Brain microvascular endothelial cell (primary cell): ENCODE measurements around the gene HMG20A.

Source experiments
- DNase-seq: peaks from one replicate; pipeline ENCODE4 v3.0.0-alpha.2; 2020
- H3K27ac ChIP-seq: fragments of 250-450 bp; sonication (Bioruptor Pico); 2 replicates; pipeline ENCODE4 v1.5.1; 2020; ENCODE audit warnings: mild to moderate bottlenecking, moderate library complexity
- H3K27me3 ChIP-seq: fragments of 250-450 bp; sonication (Bioruptor Pico); replicated peaks from 2 replicates; pipeline ENCODE4 v1.5.1; 2020; ENCODE audit warnings: mild to moderate bottlenecking
- H3K36me3 ChIP-seq: fragments of 250-450 bp; sonication (Bioruptor Pico); replicated peaks from 2 replicates; pipeline ENCODE4 v1.5.1; 2020; ENCODE audit warnings: mild to moderate bottlenecking
- H3K4me3 ChIP-seq: 2 replicates; pipeline ENCODE4 v1.5.1; 2011; ENCODE audit warnings: low read depth, mild to moderate bottlenecking, control low read depth, low read length, moderate library complexity
- CTCF ChIP-seq: IDR thresholded peaks from 2 replicates; pipeline ENCODE4 v1.5.1; 2011; ENCODE audit warnings: low read depth, mild to moderate bottlenecking, moderate library complexity, low read length, control low read depth, inconsistent platforms; ENCODE audit errors: missing control alignments
- in situ Hi-C: cut with HindIII; loops from 2 replicates; pipeline ENCODE4 v1.10.0; 2017; ENCODE audit warnings: low sequenced_read_pairs, low pct_ligation_motif_present

The HMG20A gene

GRCh38 chr15:77392762-77393470, 27.8 kb upstream of the HMG20A start:
- no peak for TF ChIP-seq CTCF
- no peaks in the 10 kb centered on the region for H3K36me3 ChIP-seq
- no peak overlapping the region for H3K27ac ChIP-seq
- DNase-seq, result no peak
- no peak overlapping the region for H3K4me3 ChIP-seq
- no peaks in the 10 kb centered on the region for H3K27me3 ChIP-seq
- in situ Hi-C loops, result no loop called here

GRCh38 chr15:77393471-77393840, 27.2 kb upstream of the HMG20A start:
- Histone ChIP-seq H3K27me3 (no peaks in the 10 kb centered on the region), H3K4me3 (no peak overlapping the region), H3K36me3 (no peaks in the 10 kb centered on the region), H3K27ac (no peak overlapping the region)
- TF ChIP-seq CTCF, result no peak
- in situ Hi-C loops, result no loop called here
- DNase-seq, result no peak

- Histone ChIP-seq H3K4me3 (no peak overlapping the region), H3K27me3 (no peaks in the 10 kb centered on the region), H3K36me3 (no peaks in the 10 kb centered on the region), H3K27ac (no peak overlapping the region)
- TF ChIP-seq CTCF, result no peak
- no peak for DNase-seq
- in situ Hi-C loops, result no loop called here
These were observed 25.5 kb upstream of the HMG20A start for GRCh38 chr15:77395013-77395774.

DNA sequence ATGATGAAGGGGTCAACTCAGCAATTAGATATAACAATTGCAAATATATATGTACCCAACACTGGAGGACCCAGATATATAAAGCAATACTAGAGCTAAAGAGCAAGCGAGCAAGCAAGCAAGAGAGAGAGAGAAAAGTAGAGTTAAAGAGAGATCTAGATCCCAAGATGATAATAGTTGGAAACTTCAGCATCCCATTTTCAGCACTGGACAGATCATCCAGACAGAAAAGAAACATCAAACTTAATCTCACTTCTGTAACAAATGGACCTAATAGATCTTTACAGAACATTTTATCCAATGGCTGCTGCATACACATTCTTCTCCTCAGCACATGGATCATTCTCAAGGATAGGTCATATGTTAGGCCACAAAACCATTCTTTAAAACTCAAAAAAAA, 24.0 kb upstream of the HMG20A start:
- TF ChIP-seq CTCF, result no peak
- H3K27me3 ChIP-seq, result no peaks in the 10 kb centered on the region
- no peaks in the 10 kb centered on the region for H3K36me3 ChIP-seq
- DNase-seq, result no peak
- in situ Hi-C loops, result no loop called here
- H3K27ac ChIP-seq, result no peak overlapping the region
- H3K4me3 ChIP-seq, result no peak overlapping the region

GRCh38 chr15:77398927-77399326, 21.8 kb upstream of the HMG20A start:
- H3K27ac ChIP-seq, result no peak overlapping the region
- in situ Hi-C loops, result no loop called here
- DNase-seq, result no peak
- no peaks in the 10 kb centered on the region for H3K36me3 ChIP-seq
- no peaks in the 10 kb centered on the region for H3K27me3 ChIP-seq
- H3K4me3 ChIP-seq, result no peak overlapping the region
- TF ChIP-seq CTCF, result no peak

- no peaks in the 10 kb centered on the region for H3K36me3 ChIP-seq
- H3K27me3 ChIP-seq, result no peaks in the 10 kb centered on the region
- DNase-seq, result no peak
- in situ Hi-C loops, result no loop called here
- no peak for TF ChIP-seq CTCF
- H3K4me3 ChIP-seq, result no peak overlapping the region
- no peak overlapping the region for H3K27ac ChIP-seq
These were observed 20.4 kb upstream of the HMG20A start for GRCh38 chr15:77400258-77400657.
